ENCODE results near the gene ALLC. TPM values are rescaled to one million over a fixed set of nuclear protein-coding genes. Genes with fewer than 3 reads are reported as not detected.

The ALLC gene
- total RNA-seq, 1 experiment from 2014 or later, result not detected

DNA sequence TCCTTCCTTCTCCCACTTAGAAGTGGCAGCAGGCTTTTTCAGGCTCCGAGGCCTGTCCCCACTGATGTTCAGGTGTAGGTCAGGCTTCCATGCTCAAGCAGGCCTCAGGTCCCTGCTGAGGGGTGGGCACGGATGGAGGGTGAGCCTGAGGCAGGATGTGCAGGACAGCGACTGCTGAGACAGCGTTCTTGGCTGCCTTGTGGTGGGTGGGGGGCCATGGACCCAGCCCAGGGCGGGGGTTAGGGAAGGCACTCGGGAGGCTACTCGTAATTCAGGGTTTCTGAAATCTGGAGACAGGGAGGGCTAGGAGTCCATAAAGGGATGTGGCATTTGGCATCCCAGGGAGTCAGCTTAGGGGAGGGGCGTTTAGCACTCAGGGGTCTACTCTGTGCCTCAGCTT is 32.8 kb upstream of the ALLC start:
- POLR2A ChIA-PET, result no interaction called here
- H3K4me1 Mint-ChIP-seq (ENCODE audit: low read depth, unreplicated experiment), result peaks cover 14% of the 10 kb centered on the region
- Histone ChIP-seq H3K4me3 (ENCODE audit: low read depth, low read length) (no peak overlapping the region), H3K27me3 (replicated peaks; ENCODE audit: control insufficient read depth, insufficient read depth, low read length) (no peaks in the 10 kb centered on the region; the same call in 1 of the 2 replicates), H3K9me3 (0 out of 2 replicates have a peak, but pooled peaks cover 4% of the 10 kb centered on the region), H3K4me1 (no peaks in the 10 kb centered on the region), H3K36me3 (ENCODE audit: control insufficient read depth, insufficient read depth, low read length) (no peaks in the 10 kb centered on the region)
- TF ChIP-seq CTCF (IDR thresholded peaks at IDR 0.05; ENCODE audit: insufficient read depth in 1 of 2, low read depth in 1 of 2, low read length in 1 of 2, severe bottlenecking in 1 of 2, unreplicated experiment in 1 of 2), result no peak
- intact Hi-C loops (cut with micrococcal nuclease; ENCODE audit: unreplicated experiment), result no loop called here
- no peaks in the 10 kb centered on the region for H3K36me3 Mint-ChIP-seq (ENCODE audit: insufficient read depth, unreplicated experiment)
- no TSS peak for BruUV-seq (replicated peaks)
- CTCF ChIA-PET, result no interaction called here
- DNase-seq, result peak in 1 of 2 experiments; percentile 18
- H3K4me3 Mint-ChIP-seq (ENCODE audit: unreplicated experiment), result no peak overlapping the region
- H3K27me3 Mint-ChIP-seq (ENCODE audit: insufficient read depth, unreplicated experiment), result peaks cover 2% of the 10 kb centered on the region
- H3K27ac Mint-ChIP-seq (ENCODE audit: unreplicated experiment), result no peak overlapping the region
- peaks cover 17% of the 10 kb centered on the region for H3K9me3 Mint-ChIP-seq (ENCODE audit: unreplicated experiment)

DNA sequence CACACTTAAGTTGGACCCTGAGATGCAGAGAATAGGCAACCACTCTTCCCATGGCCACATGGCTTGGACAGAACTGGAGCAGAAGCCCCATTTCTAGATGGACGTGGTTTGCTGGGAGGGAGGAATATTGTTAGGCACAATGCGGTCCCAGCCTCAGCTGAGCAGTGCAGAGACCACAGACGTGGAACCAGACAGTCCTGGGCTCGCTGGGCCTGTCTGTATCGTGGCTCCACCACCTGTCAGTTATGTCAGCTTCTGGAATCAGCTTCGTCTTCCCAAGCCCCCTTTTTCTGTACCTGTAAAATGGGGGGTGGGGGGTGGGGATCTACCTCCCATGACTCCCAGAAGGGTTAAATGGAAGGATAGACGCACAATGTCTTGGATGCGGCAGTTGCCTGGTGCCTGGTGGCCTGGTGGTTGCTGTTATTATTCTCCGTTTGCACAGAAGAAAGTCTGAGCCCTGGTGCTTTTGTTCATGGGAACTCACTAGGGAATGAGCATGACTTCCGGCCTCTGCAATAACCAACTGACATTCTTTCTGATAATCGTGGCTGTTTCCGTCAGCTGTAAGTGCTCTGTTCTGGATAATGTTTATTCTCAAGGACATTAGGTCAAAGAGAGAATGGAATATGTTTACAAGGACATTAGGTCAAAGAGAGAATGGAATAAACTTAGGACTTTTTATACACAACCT is 31.7 kb upstream of the ALLC start:
- Histone ChIP-seq H3K9me3 (no peaks in the 10 kb centered on the region), H3K27me3 (replicated peaks; ENCODE audit: control insufficient read depth, insufficient read depth, low read length) (no peaks in the 10 kb centered on the region; the same call in 1 of the 2 replicates), H3K4me1 (no peaks in the 10 kb centered on the region), H3K4me3 (ENCODE audit: low read depth, low read length) (no peak overlapping the region), H3K36me3 (ENCODE audit: control insufficient read depth, insufficient read depth, low read length) (no peaks in the 10 kb centered on the region)
- Mint-ChIP-seq H3K4me3 (ENCODE audit: unreplicated experiment) (no peak overlapping the region), H3K4me1 (ENCODE audit: low read depth, unreplicated experiment) (peaks cover 3% of the 10 kb centered on the region), H3K27ac (ENCODE audit: unreplicated experiment) (no peak overlapping the region), H3K27me3 (ENCODE audit: insufficient read depth, unreplicated experiment) (peaks cover 2% of the 10 kb centered on the region), H3K9me3 (ENCODE audit: unreplicated experiment) (peaks cover 7% of the 10 kb centered on the region), H3K36me3 (ENCODE audit: insufficient read depth, unreplicated experiment) (no peaks in the 10 kb centered on the region)
- POLR2A ChIA-PET, result no interaction called here
- BruUV-seq (replicated peaks), result no TSS peak
- DNase-seq, result peak in 1 of 2 experiments; percentile 5
- TF ChIP-seq CTCF (IDR thresholded peaks at IDR 0.05; ENCODE audit: insufficient read depth in 1 of 2, low read depth in 1 of 2, low read length in 1 of 2, severe bottlenecking in 1 of 2, unreplicated experiment in 1 of 2), result no peak
- intact Hi-C loops (cut with micrococcal nuclease; ENCODE audit: unreplicated experiment), result no loop called here
- CTCF ChIA-PET, result no interaction called here

DNA sequence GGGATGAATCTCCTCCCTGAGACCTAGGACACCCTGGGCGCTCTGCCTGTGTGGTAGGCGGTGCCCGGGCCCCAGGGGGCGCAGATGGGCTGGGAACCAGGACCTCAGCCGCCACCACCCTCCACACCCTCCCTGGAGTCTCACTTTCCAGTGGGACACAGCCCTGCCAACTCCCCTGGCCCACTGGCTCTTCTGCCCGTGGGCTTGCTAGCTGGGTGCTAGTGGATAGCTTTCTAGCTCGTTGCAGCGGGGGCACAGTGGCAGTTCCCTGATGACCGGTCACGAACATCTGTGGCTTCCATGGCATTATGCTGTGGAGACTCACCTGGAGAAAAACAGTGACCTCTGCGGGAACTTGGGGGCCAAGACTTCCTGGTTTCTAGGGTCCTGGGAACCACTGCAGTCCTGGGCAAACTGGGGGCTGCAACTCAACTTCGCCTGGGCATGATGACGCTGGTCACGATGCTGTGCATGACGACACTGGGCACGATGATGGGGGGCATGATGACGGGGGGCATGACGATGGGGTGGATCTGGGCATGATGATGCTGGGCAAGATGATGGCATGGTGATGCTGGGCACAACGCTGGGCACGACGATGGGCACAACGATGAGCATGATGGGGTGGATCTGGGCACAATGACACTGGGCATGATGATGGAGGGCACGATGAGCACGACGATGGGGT is 31.0 kb upstream of the ALLC start:
- Histone ChIP-seq H3K36me3 (ENCODE audit: control insufficient read depth, insufficient read depth, low read length) (no peaks in the 10 kb centered on the region), H3K9me3 (no peaks in the 10 kb centered on the region), H3K27me3 (replicated peaks; ENCODE audit: control insufficient read depth, insufficient read depth, low read length) (no peaks in the 10 kb centered on the region; the same call in 1 of the 2 replicates), H3K4me1 (no peaks in the 10 kb centered on the region), H3K4me3 (ENCODE audit: low read depth, low read length) (no peak overlapping the region)
- intact Hi-C loops (cut with micrococcal nuclease; ENCODE audit: unreplicated experiment), result no loop called here
- ChIA-PET POLR2A (no interaction called here), CTCF (no interaction called here)
- no peak for TF ChIP-seq CTCF (IDR thresholded peaks at IDR 0.05; ENCODE audit: insufficient read depth in 1 of 2, low read depth in 1 of 2, low read length in 1 of 2, severe bottlenecking in 1 of 2, unreplicated experiment in 1 of 2)
- H3K4me1 Mint-ChIP-seq (ENCODE audit: low read depth, unreplicated experiment), result no peaks in the 10 kb centered on the region
- H3K27ac Mint-ChIP-seq (ENCODE audit: unreplicated experiment), result no peak overlapping the region
- peaks cover 7% of the 10 kb centered on the region for H3K9me3 Mint-ChIP-seq (ENCODE audit: unreplicated experiment)
- no peak overlapping the region for H3K4me3 Mint-ChIP-seq (ENCODE audit: unreplicated experiment)
- no TSS peak for BruUV-seq (replicated peaks)
- no peaks in the 10 kb centered on the region for H3K36me3 Mint-ChIP-seq (ENCODE audit: insufficient read depth, unreplicated experiment)
- peak in 1 of 2 experiments; percentile 19 for DNase-seq
- H3K27me3 Mint-ChIP-seq (ENCODE audit: insufficient read depth, unreplicated experiment), result peaks cover 2% of the 10 kb centered on the region

All from Caco-2 (cell line).